Adrenal gland (tissue), 12 donors: ENCODE data around the gene CNP. TPM values are rescaled to one million over a fixed set of nuclear protein-coding genes. Genes with fewer than 3 reads are reported as not detected.

Source experiments
- DNase-seq, 7 donors: peaks; one replicate each; pipeline ENCODE4 v3.0.0-alpha.2; 2019 to 2020
- H3K27ac ChIP-seq, 5 donors: fragments of 200-600 bp; sonication (generic) in 4 of 5; 1 replicate in 3 of 5; 2 replicates in 2 of 5; pipeline versions ENCODE4 v1.5.1 to v1.8.0; 2016 to 2020; ENCODE audit warnings: mild to moderate bottlenecking in 1 of 5
- H3K27me3 ChIP-seq: fragments of 200-600 bp; 2 replicates; pipeline ENCODE4 v1.8.0; 2021
- H3K36me3 ChIP-seq, 2 donors: fragments of 200-600 bp; replicated peaks in 1 of 2; 1 replicate in 1 of 2; 2 replicates in 1 of 2; pipeline versions ENCODE4 v1.5.1 to v1.8.0; 2018 to 2022
- H3K4me1 ChIP-seq, 2 donors: fragments of 200-600 bp; replicated peaks in 1 of 2; 1 replicate in 1 of 2; 2 replicates in 1 of 2; pipeline versions ENCODE4 v1.5.1 to v1.8.0; 2018 to 2021
- H3K4me3 ChIP-seq, 4 donors: fragments of 200-600 bp; sonication (generic) in 3 of 4; one replicate each; pipeline ENCODE4 v1.5.1; 2016 to 2018
- H3K9me3 ChIP-seq, 3 donors: fragments of 200-600 bp; sonication (generic) in 1 of 3; replicated peaks in 1 of 3; 1 replicate in 2 of 3; 2 replicates in 1 of 3; pipeline versions ENCODE4 v1.5.1 to v1.8.0; 2016 to 2021
- POLR2A ChIP-seq, 2 donors: fragments of 450-650 bp; IDR thresholded peaks; one replicate each; pipeline ENCODE4 v1.6.1; 2017; ENCODE audit warnings: antibody characterized with exemption in 2 of 2, mild to moderate bottlenecking in 2 of 2, moderate library complexity in 1 of 2
- WGBS, 4 donors: extraction: QIAGEN DNeasy Blood & Tissue Kit in 2 of 4; methylation state at CpG; one replicate each; pipeline versions ENCODE4 v1.1.5 to v1.1.7; 2013 to 2017; 5-methylcytosine and 5-hydroxymethylcytosine counted together
- intact Hi-C, 2 donors: fragments of 100-400 bp; cut with DNase I; formaldehyde crosslinking; loops; one replicate each; pipeline versions ENCODE4 v1.14.1 to v1.15.0; 2022 to 2023
- polyA plus RNA-seq, 3 donors: library from polyadenylated mRNA; stranded (reverse); fragments of 200-250 nt in 2 of 3; fragments of 350-450 nt in 1 of 3; fragmentation: Illumina TruSeq in 1 of 3; extraction: RNeasy Lipid Tissue Mini Kit (QIAGEN cat#74804) in 1 of 3; gene quantifications; one replicate each; pipeline ENCODE4 v1.2.3, GENCODE V29; 2013 to 2014
- total RNA-seq, 9 donors: library from RNA; depleted of rRNA in 4 of 9; stranded (reverse); fragments of >200 nt in 4 of 9; fragments of 120-200 nt in 1 of 9; fragmentation: NEBNext Ultra II Directional in 1 of 9; extraction: Animal tissue kit (Norgen Biotek cat#: 25700) in 1 of 9; gene quantifications; one replicate each; pipeline versions ENCODE4 v1.1.0 to v1.2.4, GENCODE V29; 2013 to 2023
- TF ChIP-seq, protein P1 (sequence below), 6 experiments: fragments of 450-650 bp in 4 of 6; fragments of 200-600 bp in 2 of 6; sonication (generic) in 1 of 6; IDR thresholded peaks; 1 replicate in 5 of 6; 2 replicates in 1 of 6; pipeline versions ENCODE4 v1.5.1 to v1.8.0; 2016 to 2021; ENCODE audit warnings: antibody characterized with exemption in 6 of 6, mild to moderate bottlenecking in 2 of 6, moderate library complexity in 1 of 6
- donor health status: healthy with polysubstance abuse.
- donor health status: Bipolar disorder and iron deficiency.
- donor health status: DM: yes; HTN: yes; CAD: no.
- donor health status: DM: no; HTN: no; CAD: no.
- donor health status: DM: no; HTN: no; CAD: no.
- donor health status: DM: yes; HTN: yes; CAD: no.

The CNP gene
- total and polyA plus RNA-seq, 12 donors, result 27.9 to 78.5 (median 66.9) TPM

DNA sequence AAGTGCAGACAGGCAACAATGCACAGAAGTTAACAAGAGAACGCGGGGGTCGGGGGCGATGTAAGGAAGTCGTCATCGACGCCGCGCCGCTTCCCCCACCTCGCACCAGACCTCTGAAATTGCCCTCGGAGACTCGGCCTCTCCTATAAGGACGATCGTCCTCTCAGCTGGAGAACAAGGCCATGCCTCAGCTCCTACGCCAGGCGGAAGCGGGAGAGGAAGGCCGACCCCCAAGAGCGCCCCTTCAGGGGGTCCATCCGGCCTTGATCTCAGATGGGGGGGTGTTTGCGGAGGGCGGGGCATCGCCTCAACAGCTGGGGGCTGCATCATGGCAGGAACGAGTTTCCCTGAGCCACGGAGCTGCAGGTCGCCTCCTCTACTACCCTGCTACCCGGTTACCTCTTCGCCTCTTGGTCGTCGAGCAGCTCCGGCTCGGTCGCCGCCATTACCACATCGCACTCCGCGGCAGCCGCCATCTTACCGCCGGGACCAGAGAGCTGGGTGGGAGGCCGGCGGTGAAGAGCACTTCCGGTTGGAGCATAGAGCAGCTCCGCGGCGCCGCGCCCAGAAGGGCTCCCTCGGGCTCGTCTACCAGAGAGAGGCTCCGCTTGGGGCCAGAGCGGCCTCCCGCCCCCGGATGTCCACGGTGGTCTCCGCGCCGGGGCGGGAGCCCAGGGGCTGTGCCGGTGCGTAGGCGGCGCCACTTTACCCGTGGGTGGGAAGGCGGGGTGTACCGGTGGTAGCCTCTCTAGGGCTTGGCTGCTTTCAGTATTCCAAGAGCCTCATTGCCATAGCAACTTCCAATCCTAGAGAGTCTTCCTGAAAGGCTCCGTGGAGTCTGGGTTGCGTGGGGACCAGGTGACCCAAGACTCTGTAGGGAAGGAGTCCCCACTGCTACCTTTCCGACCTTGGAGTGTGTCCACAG, 50.6 kb downstream of the CNP start, which contains the start of gene DNAJC7:
DNAJC7 (minus strand) TSS at position 499 of the 925 bp plus-strand sequence; CDS start at position 476, 23 bp downstream.
- TF ChIP-seq, protein P1, sequence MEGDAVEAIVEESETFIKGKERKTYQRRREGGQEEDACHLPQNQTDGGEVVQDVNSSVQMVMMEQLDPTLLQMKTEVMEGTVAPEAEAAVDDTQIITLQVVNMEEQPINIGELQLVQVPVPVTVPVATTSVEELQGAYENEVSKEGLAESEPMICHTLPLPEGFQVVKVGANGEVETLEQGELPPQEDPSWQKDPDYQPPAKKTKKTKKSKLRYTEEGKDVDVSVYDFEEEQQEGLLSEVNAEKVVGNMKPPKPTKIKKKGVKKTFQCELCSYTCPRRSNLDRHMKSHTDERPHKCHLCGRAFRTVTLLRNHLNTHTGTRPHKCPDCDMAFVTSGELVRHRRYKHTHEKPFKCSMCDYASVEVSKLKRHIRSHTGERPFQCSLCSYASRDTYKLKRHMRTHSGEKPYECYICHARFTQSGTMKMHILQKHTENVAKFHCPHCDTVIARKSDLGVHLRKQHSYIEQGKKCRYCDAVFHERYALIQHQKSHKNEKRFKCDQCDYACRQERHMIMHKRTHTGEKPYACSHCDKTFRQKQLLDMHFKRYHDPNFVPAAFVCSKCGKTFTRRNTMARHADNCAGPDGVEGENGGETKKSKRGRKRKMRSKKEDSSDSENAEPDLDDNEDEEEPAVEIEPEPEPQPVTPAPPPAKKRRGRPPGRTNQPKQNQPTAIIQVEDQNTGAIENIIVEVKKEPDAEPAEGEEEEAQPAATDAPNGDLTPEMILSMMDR (IDR thresholded peaks at IDR 0.05), result no peak
- TF ChIP-seq POLR2A (IDR thresholded peaks at IDR 0.05), result peak; percentile 40 to 73
- WGBS, 4 donors, result 0 to 1% (median 0%) methylated on average over 29 to 70 of the region's 70 CpGs
- H3K36me3 ChIP-seq, result peaks cover 0 to 5% of the 10 kb centered on the region in 2 donors
- intact Hi-C loops, result no loop called here
- H3K27ac ChIP-seq, result peak within 1 kb of the TSS; percentile 62 to 98 (median 89)
- peak; percentile 85 to 95 (median 91) for DNase-seq
- peak within 1 kb of the TSS; percentile 36 to 96 (median 90) for H3K4me3 ChIP-seq
- H3K9me3 ChIP-seq, result no peaks in the 10 kb centered on the region
- H3K27me3 ChIP-seq, result no peaks in the 10 kb centered on the region
- H3K4me1 ChIP-seq, result peaks cover 16 to 60% of the 10 kb centered on the region in 2 donors

DNA sequence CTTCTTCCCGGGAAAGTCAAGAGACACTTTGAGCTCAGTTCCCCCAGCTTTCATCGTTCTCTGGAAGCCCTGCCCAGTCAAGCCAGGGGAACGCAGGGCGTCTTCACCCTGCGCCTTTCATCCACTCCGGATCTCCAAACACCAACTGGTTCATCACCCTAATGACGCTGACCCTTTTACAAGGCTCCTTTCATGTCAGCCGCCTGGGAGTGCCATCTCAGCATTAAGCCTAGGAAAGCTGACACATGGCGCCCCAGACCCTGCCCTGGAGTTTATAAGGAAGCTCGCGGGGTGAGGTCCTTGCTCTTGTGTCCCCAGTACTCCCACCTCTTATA, 51.2 kb downstream of the CNP start:
- intact Hi-C loops, result no loop called here
- TF ChIP-seq POLR2A (IDR thresholded peaks at IDR 0.05), result no peak
- no peaks in the 10 kb centered on the region for H3K27me3 ChIP-seq
- DNase-seq, result peak in 1 of 7 donors; percentile 47
- WGBS, 4 donors, result 2 to 5% (median 4%) methylated on average over 11 of the region's 11 CpGs
- H3K27ac ChIP-seq, result peak overlapping the region; percentile 62 to 98 (median 89)
- H3K36me3 ChIP-seq, result peaks cover 0 to 11% of the 10 kb centered on the region in 2 donors
- no peaks in the 10 kb centered on the region for H3K9me3 ChIP-seq
- peaks cover 16 to 56% of the 10 kb centered on the region in 2 donors for H3K4me1 ChIP-seq
- peak overlapping the region; percentile 36 to 96 (median 90) for H3K4me3 ChIP-seq

DNA sequence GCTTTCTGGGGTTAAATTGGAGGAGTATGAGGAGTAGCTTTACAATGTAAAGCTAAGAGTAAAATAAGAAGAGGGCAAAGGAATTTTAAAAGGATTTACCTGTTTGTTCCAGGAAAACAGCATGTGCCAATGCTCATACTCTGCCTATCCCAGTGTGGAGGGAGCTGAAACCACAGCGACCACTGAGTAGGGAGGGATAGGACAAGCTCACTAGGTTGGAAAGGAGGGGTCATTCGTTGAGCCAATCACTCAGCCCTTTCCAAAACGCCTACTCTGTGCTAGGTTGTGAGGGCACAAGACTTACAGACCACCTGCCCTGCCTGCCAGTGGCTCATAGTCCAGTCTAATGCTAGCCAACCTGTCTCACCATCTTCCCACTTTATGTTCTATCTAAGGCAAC, 51.7 kb downstream of the CNP start:
- H3K4me3 ChIP-seq, result peak overlapping the region in 1 of 4 donors; percentile 96
- 34 to 42% (median 38%) methylated on average over 3 of the region's 3 CpGs for WGBS, 4 donors
- H3K27me3 ChIP-seq, result no peaks in the 10 kb centered on the region
- H3K4me1 ChIP-seq, result peaks cover 16 to 51% of the 10 kb centered on the region in 2 donors
- intact Hi-C loops, result no loop called here
- H3K36me3 ChIP-seq, result peaks cover 0 to 16% of the 10 kb centered on the region in 2 donors
- H3K9me3 ChIP-seq, result no peaks in the 10 kb centered on the region
- TF ChIP-seq, protein P1 (IDR thresholded peaks at IDR 0.05), result no peak
- no peak for TF ChIP-seq POLR2A (IDR thresholded peaks at IDR 0.05)
- peak overlapping the region in 2 of 5 donors; percentile 87 to 98 for H3K27ac ChIP-seq
- DNase-seq, result no peak

DNA sequence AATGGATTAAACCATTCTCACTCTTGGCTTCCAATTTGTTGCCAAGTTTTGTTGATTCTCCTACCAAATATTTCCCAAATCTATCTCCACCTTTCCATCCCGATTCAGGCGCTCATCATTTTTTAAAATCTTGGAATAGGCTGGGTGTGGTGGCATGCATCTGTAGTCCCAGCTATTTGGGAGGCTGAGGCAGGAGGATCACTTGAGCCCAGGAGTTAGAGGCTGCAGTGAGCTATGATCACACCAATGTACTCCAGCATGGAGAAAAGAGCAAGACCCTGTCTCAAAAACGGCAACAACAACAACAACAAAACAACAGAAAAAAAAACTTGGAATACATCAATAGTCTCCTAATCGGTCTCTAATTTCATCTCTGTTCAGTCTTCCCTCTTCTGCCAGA, 52.4 kb downstream of the CNP start:
- Histone ChIP-seq H3K27ac (no peak overlapping the region), H3K9me3 (no peaks in the 10 kb centered on the region), H3K4me3 (no peak overlapping the region), H3K36me3 (peaks cover 0 to 23% of the 10 kb centered on the region in 2 donors), H3K4me1 (peaks cover 16 to 46% of the 10 kb centered on the region in 2 donors), H3K27me3 (no peaks in the 10 kb centered on the region)
- no peak for TF ChIP-seq POLR2A (IDR thresholded peaks at IDR 0.05)
- TF ChIP-seq, protein P1 (IDR thresholded peaks at IDR 0.05), result no peak
- WGBS, 4 donors, result 86 to 90% (median 89%) methylated on average over 4 of the region's 4 CpGs
- DNase-seq, result no peak
- intact Hi-C loops, result no loop called here
